ENCODE data around the gene MYO3B. TPM values are rescaled to one million over a fixed set of nuclear protein-coding genes. Genes with fewer than 3 reads are reported as not detected.

Gene MYO3B
- total and polyA plus RNA-seq, 3 donors from 2014 or later: 1.4 to 3.5 (median 2.5) TPM

- no peak overlapping the region for H3K4me3 ChIP-seq
- no peaks in the 10 kb centered on the region for H3K4me1 ChIP-seq
- no peak overlapping the region for H3K27ac ChIP-seq
- intact Hi-C loops (cut with DNase I; ENCODE audit: low total_unique reads): no loop called here
- TF ChIP-seq POLR2A (IDR thresholded peaks at IDR 0.05) (no peak), CTCF (IDR thresholded peaks at IDR 0.05) (no peak)
- DNase-seq: no peak
- H3K9me3 ChIP-seq: no peaks in the 10 kb centered on the region
- WGBS, 2 donors: 75 to 83% methylated on average over 1 of the region's 1 CpG
- H3K27me3 ChIP-seq: no peaks in the 10 kb centered on the region
- no peaks in the 10 kb centered on the region for H3K36me3 ChIP-seq (ENCODE audit: low read depth, missing control alignments)
Observed at GRCh38 chr2:170488807-170489206, 310.9 kb downstream of the MYO3B start.

DNA sequence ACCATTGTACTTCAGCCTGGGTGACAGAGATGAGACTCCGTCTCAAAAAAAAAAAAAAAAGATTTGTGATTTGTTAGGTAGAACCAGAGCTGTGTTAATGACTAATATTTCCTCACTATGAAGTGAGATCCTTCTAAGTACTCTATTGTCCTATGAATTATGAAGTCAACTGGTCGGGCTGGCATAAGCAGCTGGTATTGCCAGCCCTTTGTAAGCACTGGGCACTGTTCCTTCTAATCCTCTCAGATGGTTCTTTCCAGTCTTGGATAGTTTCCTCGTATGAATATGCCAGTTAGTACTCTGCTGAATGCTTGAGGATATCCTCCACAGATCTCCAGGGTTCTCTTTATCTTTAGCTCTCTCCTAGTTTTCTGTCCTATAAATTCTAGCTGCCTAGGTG is 314.1 kb downstream of the MYO3B start:
- Histone ChIP-seq H3K36me3 (ENCODE audit: low read depth, missing control alignments) (no peaks in the 10 kb centered on the region), H3K4me3 (no peak overlapping the region), H3K4me1 (no peaks in the 10 kb centered on the region), H3K27me3 (no peaks in the 10 kb centered on the region), H3K27ac (no peak overlapping the region), H3K9me3 (no peaks in the 10 kb centered on the region)
- intact Hi-C loops (cut with DNase I; ENCODE audit: low total_unique reads): no loop called here
- WGBS, 2 donors: 90 to 94% methylated on average over 3 of the region's 3 CpGs
- DNase-seq: no peak
- TF ChIP-seq CTCF (IDR thresholded peaks at IDR 0.05) (no peak), POLR2A (IDR thresholded peaks at IDR 0.05) (no peak)

DNA sequence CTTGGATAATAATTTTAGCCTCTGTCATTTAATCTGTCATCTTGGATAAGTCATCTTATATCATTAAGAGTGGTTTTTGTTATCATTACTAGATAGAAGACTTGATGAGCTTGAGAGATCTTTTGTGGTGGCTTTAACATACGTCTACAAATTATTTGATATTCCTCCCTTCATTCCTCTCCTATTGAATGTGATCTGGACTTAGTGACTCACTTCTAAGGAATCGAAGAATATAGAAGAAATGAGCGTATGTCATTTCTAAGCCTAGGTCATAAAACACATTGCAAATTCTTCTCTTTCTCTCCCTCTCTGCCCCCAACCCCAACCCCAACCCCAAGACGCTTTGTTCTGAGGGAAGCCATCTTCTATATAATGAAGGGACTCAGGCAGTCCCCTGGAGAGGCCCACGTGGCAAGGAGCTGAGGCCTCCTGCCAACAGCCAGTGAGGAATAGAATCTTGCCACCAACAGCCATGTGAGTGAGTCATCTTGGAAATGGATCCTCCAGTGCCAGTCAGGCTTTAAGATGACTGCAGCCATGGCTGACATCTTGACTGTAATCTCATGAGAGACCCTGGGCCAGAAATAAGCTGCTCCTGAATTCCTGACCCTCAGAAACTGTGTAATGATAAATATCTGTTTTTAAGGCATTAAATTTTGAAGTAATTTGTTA is 315.6 kb downstream of the MYO3B start:
- no peaks in the 10 kb centered on the region for H3K4me1 ChIP-seq
- no peak overlapping the region for H3K4me3 ChIP-seq
- TF ChIP-seq POLR2A (IDR thresholded peaks at IDR 0.05): no peak
- TF ChIP-seq CTCF (IDR thresholded peaks at IDR 0.05): no peak
- no peak overlapping the region for H3K27ac ChIP-seq
- no peaks in the 10 kb centered on the region for H3K9me3 ChIP-seq
- no peaks in the 10 kb centered on the region for H3K27me3 ChIP-seq
- WGBS, 2 donors: 82 to 86% methylated on average over 5 of the region's 5 CpGs
- no peak for DNase-seq
- intact Hi-C loops (cut with DNase I; ENCODE audit: low total_unique reads): no loop called here
- no peaks in the 10 kb centered on the region for H3K36me3 ChIP-seq (ENCODE audit: low read depth, missing control alignments)

GRCh38 chr2:170495896-170496295 is 317.9 kb downstream of the MYO3B start:
- no peak for DNase-seq
- intact Hi-C loops (cut with DNase I; ENCODE audit: low total_unique reads): no loop called here
- Histone ChIP-seq H3K4me1 (no peaks in the 10 kb centered on the region), H3K4me3 (no peak overlapping the region), H3K27ac (no peak overlapping the region), H3K9me3 (no peaks in the 10 kb centered on the region), H3K27me3 (no peaks in the 10 kb centered on the region), H3K36me3 (ENCODE audit: low read depth, missing control alignments) (no peaks in the 10 kb centered on the region)
- TF ChIP-seq POLR2A (IDR thresholded peaks at IDR 0.05): no peak
- no peak for TF ChIP-seq CTCF (IDR thresholded peaks at IDR 0.05)
- WGBS, 2 donors: 53 to 67% methylated on average over 1 of the region's 1 CpG

DNA sequence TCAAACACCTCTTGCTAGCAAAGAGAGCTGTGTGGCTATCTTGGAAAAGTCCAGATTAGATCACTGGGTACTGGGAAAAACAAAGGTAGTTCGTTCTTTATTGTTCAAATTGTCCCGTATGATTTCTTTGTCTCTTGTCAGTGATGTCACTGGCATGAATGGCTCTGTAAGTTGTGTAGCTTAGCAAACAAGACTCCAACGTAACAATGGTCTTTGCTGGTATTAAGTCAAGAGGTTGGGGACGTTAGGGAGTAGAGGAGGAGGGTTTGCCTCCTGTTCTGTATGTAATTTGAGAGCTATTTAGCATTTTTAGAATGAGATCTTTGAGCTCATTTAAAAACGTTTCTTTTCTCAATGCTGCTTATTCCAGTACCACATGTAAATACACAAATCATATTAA is 320.7 kb downstream of the MYO3B start:
- DNase-seq: no peak
- H3K27me3 ChIP-seq: no peaks in the 10 kb centered on the region
- no peak overlapping the region for H3K4me3 ChIP-seq
- no peak overlapping the region for H3K27ac ChIP-seq
- WGBS, 2 donors: 50 to 54% methylated on average over 5 of the region's 5 CpGs
- H3K36me3 ChIP-seq (ENCODE audit: low read depth, missing control alignments): no peaks in the 10 kb centered on the region
- TF ChIP-seq CTCF (IDR thresholded peaks at IDR 0.05): no peak
- no peak for TF ChIP-seq POLR2A (IDR thresholded peaks at IDR 0.05)
- intact Hi-C loops (cut with DNase I; ENCODE audit: low total_unique reads): no loop called here
- H3K9me3 ChIP-seq: no peaks in the 10 kb centered on the region
- H3K4me1 ChIP-seq: no peaks in the 10 kb centered on the region
